Endometrial microvascular endothelial cells (primary cell): ENCODE results near the gene AGBL1. TPM values are rescaled to one million over a fixed set of nuclear protein-coding genes. Genes with fewer than 3 reads are reported as not detected.
"Not testable (repeated sequence)": the region's sequence is repeated elsewhere in the genome, so short reads cannot be mapped to it uniquely, and the experiment has no call there.

Experiments
- in situ Hi-C: cut with HindIII; loops from 2 replicates; pipeline ENCODE4 v1.10.0; 2017; ENCODE audit warnings: low sequenced_read_pairs, low pct_unique_long_range_greater_than_20kb; ENCODE audit errors: inconsistent ontology term
- total RNA-seq: library from RNA; depleted of rRNA; stranded (reverse); fragments of >200 nt; gene quantifications from one replicate; pipeline ENCODE4 v1.2.3, GENCODE V29; 2015; ENCODE audit errors: inconsistent ontology term

Gene AGBL1
- total RNA-seq, 1 donor from 2014 or later = not detected

DNA sequence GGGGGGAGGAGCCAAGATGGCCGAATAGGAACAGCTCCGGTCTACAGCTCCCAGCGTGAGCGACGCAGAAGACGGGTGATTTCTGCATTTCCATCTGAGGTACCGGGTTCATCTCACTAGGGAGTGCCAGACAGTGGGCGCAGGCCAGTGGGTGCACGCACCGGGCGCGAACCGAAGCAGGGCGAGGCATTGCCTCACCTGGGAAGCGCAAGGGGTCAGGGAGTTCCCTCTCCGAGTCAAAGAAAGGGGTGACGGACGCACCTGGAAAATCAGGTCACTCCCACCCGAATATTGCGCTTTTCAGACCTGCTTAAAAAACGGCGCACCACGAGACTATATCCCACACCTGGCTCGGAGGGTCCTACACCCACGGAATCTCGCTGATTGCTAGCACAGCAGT is 448.4 kb downstream of the AGBL1 start:
- in situ Hi-C loops = not testable (repeated sequence)

DNA sequence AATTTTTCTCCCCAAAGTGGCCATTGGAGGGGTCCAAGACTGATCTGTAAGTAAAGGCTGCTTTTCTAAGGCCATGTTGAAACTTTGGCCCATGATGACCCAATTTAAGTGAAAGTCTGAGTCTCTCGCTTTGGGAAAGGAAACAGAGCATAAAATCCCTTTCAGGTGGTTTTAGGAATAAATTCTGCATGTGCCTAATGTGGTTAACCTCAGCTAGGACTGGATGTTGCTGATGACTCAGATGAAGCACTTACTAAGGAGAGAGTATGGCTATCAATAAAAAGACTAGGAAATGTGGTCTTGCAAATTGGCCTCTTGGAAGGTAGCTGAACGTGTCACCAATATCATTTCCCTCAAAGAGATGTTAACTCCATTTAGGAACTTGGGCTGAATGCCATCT is 458.5 kb downstream of the AGBL1 start:
- in situ Hi-C loops = no loop called here

DNA sequence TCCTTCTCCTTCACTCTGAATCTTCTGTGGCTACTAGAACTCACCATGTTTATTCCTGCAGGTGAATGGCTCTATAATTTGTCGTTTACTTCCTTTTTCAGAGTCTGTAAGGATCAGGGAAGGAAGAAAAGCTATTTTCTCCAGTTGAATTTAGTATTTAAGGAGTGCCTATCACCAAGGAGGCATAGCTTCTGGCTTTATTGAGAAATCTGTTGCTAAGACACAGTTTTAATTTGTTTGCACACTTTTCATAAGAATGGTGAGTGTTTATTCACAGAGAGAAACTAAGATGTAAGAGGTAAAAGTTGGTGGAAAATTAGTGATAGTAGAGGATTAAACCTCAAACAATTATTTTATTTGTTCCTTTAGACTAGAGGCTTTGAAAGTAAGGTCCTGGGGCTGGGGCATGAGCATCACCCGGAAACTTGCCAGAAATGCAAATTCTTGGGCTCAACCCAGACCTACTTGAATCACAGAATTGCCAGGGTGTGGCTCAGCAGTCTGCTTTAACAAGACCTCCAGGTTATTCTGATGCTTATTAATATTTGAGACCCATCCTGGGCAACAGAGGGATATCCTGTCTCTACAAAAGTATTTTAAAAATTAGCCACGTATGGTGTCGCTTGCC is 461.3 kb downstream of the AGBL1 start:
- in situ Hi-C loops = no loop called here

DNA sequence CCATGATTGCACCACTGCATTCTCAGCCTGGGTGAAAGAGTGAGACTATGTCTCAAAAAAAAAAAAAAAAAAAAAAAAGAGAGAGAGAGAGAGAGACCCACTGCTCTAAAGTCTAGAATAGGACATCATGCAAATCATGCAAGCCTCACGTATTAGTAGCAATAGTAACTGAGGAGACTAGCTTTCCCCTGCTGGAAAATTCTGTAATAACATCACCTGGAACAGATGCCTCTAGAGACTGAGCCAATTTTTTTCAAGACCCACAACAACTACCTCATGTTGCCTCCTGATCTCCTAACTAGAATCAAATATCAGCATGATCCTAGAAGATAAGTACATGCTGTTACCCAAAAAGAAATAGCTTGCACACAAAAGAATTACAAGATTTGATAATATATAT is 461.9 kb downstream of the AGBL1 start:
- in situ Hi-C loops = no loop called here

DNA sequence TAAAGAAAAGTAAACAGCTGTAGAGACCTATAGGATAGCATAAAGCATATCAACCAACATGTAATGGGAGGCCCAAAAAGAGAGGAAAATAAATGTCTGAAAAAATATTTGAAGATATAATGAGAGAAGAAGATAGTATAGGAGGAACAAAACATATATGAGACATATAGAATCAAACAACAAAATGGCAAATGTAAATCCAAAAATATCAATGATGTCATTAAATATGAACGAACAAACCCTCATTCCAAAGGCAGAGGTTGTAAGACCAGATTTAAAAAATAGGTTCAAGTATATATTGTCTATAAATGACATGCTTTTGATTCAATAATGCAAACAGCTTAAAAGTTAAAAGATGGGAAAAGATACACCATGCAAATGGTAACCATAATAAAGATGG is 470.4 kb downstream of the AGBL1 start:
- in situ Hi-C loops = no loop called here

DNA sequence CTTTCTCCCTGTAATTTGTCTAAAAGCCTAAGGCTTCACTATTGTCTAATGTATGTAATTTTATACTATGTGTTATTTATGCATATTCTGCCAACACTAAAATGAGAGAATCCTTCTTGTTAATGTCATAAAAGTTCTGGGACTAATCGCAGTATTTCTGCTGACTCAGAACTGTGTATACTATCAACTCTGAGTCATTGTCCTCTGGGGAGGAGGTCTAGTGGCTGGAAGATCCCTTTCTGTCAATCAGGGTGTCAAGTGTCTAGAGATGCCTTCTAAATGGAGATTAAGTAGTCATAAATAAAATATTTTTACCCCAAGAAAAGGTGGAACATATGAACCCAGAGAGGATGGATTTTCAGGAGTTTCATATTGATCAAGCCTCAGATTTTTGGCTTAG is 473.4 kb downstream of the AGBL1 start:
- in situ Hi-C loops = no loop called here

DNA sequence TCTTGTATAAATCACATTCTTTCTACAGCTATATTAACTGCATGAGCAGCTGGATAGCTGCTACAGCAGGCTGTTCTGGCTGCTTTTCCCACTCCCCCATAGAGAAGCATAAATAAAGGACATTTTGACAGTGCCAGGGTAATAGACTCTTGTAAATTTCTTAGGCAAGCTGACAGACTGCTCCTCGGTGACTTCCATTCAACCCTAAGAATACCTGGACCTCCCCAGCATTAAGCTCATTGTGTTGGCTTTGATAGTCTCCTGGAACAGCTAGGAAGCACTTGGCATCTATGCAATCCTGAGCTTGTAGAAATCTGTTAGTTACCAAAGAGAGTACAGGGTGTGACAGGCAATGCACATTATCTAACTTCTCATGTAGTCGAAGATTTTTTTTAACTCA is 475.4 kb downstream of the AGBL1 start:
- in situ Hi-C loops = no loop called here

DNA sequence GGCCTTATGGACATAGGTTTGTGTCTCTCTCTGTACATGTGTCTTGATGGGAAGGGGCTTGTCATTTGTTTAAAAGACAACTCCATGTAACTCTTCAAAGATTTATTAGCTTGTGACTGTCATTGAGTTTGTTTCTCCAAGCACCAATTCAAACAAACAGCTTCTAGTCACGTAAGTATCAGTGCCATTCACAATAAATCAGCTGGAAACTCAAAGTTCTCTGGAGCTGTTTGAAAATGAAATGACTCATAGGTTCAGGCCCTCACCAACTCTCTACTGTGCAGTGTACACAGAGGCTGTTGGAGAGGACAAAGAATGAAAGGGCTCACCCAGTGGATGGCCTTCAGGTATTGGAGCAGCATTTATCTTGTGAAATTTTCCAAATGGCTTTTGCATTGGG is 476.3 kb downstream of the AGBL1 start:
- in situ Hi-C loops = no loop called here

DNA sequence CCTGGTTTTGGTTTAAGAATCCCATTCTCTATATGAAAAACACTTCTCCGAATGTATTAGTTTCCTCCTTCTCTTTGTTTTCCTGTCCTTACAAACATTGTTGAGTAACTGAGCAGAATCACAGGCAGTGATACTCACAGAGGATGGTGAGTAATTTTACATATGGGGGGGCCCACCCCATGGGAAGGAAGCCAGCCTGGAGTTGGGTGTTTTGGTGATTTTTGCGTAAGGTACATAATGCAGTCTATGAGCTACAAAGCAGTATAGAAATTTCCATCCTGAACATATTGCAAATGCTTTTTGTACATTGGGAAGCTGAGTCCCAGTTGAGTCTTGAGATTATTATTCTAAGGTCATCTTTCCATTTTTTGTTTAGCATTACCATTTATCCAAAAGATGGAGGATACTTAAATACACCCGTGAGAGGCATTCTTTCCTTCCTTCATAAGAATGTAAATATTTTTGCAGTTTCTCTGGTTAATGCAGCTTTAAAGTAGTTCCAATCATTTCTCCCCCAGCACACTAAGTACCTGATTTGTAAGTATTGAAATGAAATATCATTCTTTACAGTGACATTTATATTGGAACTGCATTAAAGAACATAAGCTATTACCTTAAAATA is 476.8 kb downstream of the AGBL1 start:
- in situ Hi-C loops = no loop called here

DNA sequence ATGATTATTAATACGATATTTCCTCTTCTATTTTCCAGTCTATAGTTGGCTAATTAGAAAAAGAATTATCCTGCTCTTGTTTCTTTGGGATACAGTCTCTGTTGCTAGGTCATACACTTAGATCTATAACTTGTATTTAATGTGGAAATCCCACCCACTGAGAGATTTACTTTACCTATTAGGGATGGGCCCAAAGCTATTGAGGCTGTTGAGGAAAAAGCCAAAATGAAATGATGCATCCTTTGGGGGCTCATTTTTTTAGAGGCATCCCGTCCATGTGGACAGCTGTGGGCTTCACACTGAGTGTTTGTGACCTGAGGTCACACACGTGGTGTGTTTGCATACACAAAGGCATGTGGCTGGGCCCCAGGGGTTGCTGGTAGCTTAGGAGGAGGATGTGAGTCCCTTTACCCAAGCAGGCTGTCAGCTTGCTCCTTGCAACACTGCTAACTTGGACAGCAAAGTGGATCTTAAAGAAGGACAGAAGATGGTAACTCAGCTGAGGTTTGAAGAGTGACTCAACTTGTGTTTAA is 477.4 kb downstream of the AGBL1 start:
- in situ Hi-C loops = no loop called here

DNA sequence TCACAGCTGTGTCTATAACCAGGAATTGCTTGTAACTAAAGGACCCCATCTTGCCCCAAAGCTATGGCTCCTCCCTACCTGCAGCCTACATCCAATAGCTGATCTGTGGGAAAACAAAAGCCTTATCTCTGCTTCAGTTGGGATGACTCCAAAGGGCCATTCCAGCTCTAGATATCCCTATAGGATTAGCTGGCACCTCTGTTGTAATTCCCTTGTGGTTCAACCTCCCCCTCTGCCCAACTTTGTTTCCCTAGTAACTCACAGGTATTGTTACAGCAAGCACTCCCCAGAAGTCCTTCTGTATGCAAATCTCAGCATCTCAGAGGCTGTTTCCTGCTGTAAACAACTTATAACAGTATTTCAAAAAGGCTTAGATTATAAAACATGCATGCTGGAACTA is 478.6 kb downstream of the AGBL1 start:
- in situ Hi-C loops = no loop called here

DNA sequence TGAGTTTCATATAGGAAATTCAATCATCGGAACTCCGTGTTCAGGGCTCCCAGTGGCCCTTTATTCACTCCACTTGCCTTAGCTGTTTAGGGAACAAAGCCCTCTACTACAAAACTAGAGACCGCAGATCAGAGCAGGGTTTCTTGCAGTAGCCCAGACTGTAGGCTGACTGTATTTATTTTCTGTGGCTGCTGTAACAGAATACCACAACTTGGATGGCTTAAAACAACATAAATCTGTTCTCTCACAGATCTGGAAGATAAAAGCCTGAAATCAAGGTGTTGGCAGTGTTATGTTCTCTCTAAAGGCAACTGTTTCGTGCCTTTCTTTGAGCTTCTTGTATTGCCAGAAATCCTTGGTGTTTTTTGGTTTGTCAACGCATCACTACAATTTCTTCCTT is 479.0 kb downstream of the AGBL1 start:
- in situ Hi-C loops = no loop called here

DNA sequence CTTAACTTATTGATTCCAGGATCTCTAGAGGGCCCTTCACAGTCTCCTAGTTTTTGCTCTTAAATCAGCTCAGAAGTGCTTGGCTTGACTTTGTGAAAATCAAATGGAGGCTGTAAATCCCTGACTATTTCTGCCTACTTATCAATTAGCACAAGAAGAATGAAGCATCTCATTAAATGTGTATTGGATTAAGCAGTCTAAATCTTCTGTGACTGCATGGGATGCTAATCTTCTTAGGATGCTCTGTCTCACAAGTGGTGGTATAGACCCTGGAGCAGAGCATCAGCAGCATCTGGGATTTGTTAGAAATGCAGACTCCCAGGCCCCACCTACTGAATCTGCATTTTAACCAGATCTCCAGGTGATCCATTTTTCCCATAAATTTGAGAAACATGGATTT is 488.7 kb downstream of the AGBL1 start:
- in situ Hi-C loops = no loop called here

DNA sequence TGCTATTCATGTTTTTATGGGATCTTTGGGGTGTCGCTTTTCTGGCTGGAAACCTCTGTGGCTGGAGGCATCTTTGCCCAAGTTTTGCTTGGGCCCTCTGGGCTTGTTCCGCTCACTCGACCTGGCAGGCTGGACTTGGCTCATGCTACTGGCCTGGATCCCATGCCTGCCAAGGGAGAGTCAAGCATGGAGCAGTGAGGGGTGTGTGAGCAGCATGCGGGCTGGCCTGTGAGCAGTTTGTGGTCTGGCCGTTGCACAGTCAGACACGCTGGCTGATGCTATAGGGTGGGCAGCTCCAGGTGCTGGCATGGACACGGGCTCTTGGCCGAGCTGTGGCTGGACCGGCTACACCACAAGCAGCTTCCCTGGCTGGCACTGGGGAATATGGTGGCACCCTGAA is 491.1 kb downstream of the AGBL1 start:
- in situ Hi-C loops = no loop called here

DNA sequence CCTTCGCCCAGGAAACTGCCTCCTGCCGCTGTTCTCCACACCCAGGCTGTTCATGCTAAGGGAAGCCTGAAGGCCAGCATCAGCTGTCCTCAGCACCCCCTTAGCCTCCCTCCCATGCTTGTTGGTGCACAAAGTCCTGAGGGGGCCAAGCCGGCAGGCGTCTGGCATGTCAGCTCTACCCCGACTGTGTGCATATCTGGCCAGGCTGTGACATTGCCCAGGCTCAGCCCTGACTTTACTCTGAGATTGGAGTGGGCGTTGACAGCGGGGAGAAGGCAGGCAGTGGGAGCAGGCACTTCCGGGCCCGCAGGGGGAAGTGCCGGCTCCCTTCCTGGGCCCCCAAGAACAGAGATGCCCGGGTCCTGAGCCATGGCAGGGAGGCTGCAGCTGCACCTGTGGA is 492.2 kb downstream of the AGBL1 start:
- in situ Hi-C loops = no loop called here

DNA sequence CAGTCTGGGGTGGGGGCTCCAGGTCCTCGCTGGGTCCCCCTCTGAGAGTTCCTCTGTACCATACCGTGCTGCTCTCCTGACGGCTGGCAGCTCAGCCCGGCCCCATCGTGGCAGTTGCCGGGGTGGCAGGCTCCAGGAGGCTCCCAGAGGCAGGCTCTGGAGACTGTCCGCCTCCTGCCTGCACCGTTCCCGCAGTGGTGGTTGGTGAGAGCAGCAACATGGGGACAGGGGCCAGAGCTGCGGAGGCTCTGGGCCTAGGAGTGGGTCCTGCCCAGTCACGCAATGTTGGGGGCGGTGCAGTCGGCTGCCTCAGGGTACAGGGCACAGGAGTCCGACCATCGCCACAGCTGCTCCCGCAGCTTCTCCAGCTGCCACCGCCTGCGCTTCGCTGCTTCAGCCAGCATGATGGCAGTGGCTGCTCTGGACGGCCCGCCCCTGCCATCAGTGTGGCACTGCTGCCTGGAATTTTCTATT is 492.7 kb downstream of the AGBL1 start:
- in situ Hi-C loops = no loop called here

DNA sequence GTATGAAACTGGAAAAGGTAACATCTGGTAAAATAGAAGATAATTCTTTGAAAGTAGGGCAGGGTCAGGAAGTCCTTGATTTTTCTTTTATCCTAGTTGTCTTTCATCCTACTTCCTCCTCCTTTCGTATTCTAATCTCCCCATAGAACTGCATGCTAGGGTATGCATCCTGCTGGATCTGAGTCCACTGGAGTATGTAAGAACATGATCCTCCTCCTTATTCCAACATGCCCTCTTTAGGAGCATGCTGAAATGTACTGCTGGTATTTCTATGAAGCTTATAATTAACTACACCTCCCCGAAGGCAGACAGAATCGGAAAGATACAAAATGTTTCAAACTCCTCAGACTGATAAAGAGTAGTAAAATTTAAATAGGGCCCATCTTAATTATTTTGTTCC is 493.8 kb downstream of the AGBL1 start:
- in situ Hi-C loops = no loop called here

DNA sequence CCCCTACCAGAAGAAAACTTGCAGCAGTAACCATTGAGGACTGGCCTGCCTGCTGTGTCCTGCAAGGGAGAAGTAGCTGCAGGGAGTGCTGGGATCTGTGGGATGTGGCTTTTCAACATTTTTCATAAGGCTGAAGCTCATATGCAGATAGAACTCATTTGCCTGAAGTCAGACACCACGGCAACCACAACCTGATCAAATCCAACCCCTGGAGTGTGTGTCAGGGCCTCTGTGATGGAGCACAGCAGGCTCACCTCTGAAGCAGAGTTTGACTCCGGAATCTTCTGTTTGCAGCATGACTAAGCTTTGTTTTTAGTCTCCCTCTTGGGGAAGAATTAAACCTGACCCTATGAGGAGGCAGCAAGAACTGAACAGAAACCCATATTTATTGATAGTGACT is 508.7 kb downstream of the AGBL1 start:
- in situ Hi-C loops = no loop called here

DNA sequence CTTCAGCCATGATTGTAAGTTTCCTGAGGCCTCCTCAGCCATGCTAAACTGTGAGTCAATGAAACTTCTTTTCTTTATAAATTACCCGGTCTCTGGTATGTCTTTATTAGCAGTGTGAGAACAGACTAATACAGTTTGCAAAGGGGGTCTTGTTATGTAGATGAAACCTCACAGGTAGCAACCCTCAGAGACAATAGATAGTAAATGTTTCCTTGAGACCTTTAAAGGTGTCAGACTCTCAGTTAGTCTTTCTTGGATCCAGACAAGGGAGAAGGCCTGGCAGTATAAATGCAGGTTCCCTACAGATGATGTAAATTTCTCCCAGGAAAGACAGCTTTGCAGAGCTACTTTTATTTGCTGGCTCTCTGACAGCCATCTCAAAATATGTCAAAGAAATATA is 510.8 kb downstream of the AGBL1 start:
- in situ Hi-C loops = no loop called here

DNA sequence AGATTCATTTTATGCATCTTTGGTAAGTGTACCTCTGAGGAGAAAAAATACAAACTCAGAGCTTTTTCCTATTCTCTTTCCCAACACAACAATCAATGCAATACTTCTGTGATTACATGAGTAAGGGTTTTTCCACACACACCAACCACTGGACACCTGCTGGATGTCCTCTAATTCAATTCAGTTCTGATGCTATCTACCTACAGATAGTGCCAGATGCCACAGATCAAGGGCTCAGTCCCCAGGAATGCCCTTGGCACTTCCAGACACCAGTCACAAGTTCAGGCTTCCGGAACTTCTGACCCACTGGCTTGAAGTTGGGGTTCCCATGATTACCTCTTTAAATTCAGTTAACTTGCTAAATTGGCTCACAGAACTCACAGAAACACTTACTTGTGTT is 511.5 kb downstream of the AGBL1 start:
- in situ Hi-C loops = no loop called here
